ENCODE measurements around the gene RELN. TPM values are rescaled to one million over a fixed set of nuclear protein-coding genes. Genes with fewer than 3 reads are reported as not detected.
"Not testable (repeated sequence)": the region's sequence is repeated elsewhere in the genome, so short reads cannot be mapped to it uniquely, and the experiment has no call there.

RELN gene
- total RNA-seq, 1 experiment from 2014 or later = 4.3 TPM

- Mint-ChIP-seq H3K27ac (ENCODE audit: unreplicated experiment) (no peak overlapping the region), H3K4me1 (ENCODE audit: low read depth, unreplicated experiment) (peaks cover 6% of the 10 kb centered on the region), H3K27me3 (ENCODE audit: insufficient read depth, unreplicated experiment) (no peaks in the 10 kb centered on the region), H3K4me3 (ENCODE audit: unreplicated experiment) (no peak overlapping the region), H3K9me3 (ENCODE audit: unreplicated experiment) (no peaks in the 10 kb centered on the region), H3K36me3 (ENCODE audit: insufficient read depth, unreplicated experiment) (no peaks in the 10 kb centered on the region)
- no peak for DNase-seq
- no peak for TF ChIP-seq CTCF (IDR thresholded peaks at IDR 0.05; ENCODE audit: insufficient read depth in 1 of 2, low read depth in 1 of 2, low read length in 1 of 2, severe bottlenecking in 1 of 2, unreplicated experiment in 1 of 2)
- H3K4me3 ChIP-seq (ENCODE audit: low read depth, low read length) = no peak overlapping the region
- no TSS peak for BruUV-seq (replicated peaks)
- POLR2A ChIA-PET = no interaction called here
- CTCF ChIA-PET = no interaction called here
- H3K27me3 ChIP-seq (replicated peaks; ENCODE audit: control insufficient read depth, insufficient read depth, low read length) = no peaks in the 10 kb centered on the region
- intact Hi-C loops (cut with micrococcal nuclease; ENCODE audit: unreplicated experiment) = no loop called here
- no peaks in the 10 kb centered on the region for H3K36me3 ChIP-seq (ENCODE audit: control insufficient read depth, insufficient read depth, low read length)
- peaks cover 3% of the 10 kb centered on the region; the same call in 1 of the 2 replicates for H3K4me1 ChIP-seq
- no peaks in the 10 kb centered on the region; the same call in 1 of the 2 replicates for H3K9me3 ChIP-seq
These were observed 83.5 kb downstream of the RELN start for GRCh38 chr7:103905997-103906396.

DNA sequence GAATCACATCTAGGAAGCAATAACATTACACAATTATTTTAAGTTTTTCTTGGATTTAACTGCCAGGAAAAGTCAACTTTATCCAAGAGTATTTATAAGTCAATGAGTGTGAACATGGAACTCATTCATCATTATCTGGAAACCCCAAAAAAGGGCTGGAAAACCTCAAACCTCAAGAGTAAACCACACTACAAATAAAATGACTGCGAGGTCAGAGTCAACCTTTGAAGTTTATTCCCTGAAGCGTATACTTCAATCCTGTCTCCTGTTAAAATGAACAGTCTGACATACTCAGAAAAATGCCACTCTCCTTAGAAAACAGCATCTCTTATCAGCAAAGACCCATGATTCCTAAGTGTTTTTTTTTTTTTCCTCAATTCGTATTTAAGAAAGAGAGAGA lies 86.5 kb downstream of the RELN start:
- H3K27me3 ChIP-seq (replicated peaks; ENCODE audit: control insufficient read depth, insufficient read depth, low read length) = no peaks in the 10 kb centered on the region
- CTCF ChIA-PET = no interaction called here
- no peak for TF ChIP-seq CTCF (IDR thresholded peaks at IDR 0.05; ENCODE audit: insufficient read depth in 1 of 2, low read depth in 1 of 2, low read length in 1 of 2, severe bottlenecking in 1 of 2, unreplicated experiment in 1 of 2)
- H3K27ac Mint-ChIP-seq (ENCODE audit: unreplicated experiment) = no peak overlapping the region
- no peaks in the 10 kb centered on the region for H3K9me3 ChIP-seq
- intact Hi-C loops (cut with micrococcal nuclease; ENCODE audit: unreplicated experiment) = no loop called here
- no peaks in the 10 kb centered on the region for H3K36me3 ChIP-seq (ENCODE audit: control insufficient read depth, insufficient read depth, low read length)
- no peaks in the 10 kb centered on the region for H3K36me3 Mint-ChIP-seq (ENCODE audit: insufficient read depth, unreplicated experiment)
- no TSS peak for BruUV-seq (replicated peaks)
- no peak for DNase-seq
- no peaks in the 10 kb centered on the region for H3K27me3 Mint-ChIP-seq (ENCODE audit: insufficient read depth, unreplicated experiment)
- H3K4me3 Mint-ChIP-seq (ENCODE audit: unreplicated experiment) = no peak overlapping the region
- no peaks in the 10 kb centered on the region for H3K9me3 Mint-ChIP-seq (ENCODE audit: unreplicated experiment)
- peaks cover 6% of the 10 kb centered on the region for H3K4me1 Mint-ChIP-seq (ENCODE audit: low read depth, unreplicated experiment)
- H3K4me1 ChIP-seq = peaks cover 3% of the 10 kb centered on the region; the same call in 1 of the 2 replicates
- POLR2A ChIA-PET = no interaction called here
- no peak overlapping the region for H3K4me3 ChIP-seq (ENCODE audit: low read depth, low read length)

DNA sequence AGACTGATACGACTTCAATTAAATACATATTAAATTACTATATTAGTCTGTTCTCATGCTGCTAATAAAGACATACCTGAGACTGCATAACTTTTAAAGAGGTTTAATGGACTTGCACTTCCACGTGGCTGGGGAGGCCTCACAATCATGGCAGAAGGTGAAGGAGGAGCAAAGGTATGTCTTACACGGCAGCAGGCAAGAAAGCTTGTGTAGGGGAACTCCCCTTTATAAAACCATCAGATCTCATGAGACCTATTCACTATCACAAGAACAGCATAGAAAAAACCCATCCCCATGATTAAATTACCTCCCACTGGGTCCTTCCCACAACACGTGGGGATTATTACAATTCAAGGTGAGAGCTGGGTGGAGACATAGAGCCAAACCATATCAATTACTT lies 92.6 kb downstream of the RELN start:
- DNase-seq; H3K4me3 ChIP-seq (ENCODE audit: low read depth, low read length); H3K4me3 Mint-ChIP-seq (ENCODE audit: unreplicated experiment); H3K36me3 ChIP-seq (ENCODE audit: control insufficient read depth, insufficient read depth, low read length); H3K4me1 Mint-ChIP-seq (ENCODE audit: low read depth, unreplicated experiment); BruUV-seq (replicated peaks); H3K9me3 ChIP-seq; CTCF ChIA-PET; H3K4me1 ChIP-seq; POLR2A ChIA-PET; intact Hi-C loops (cut with micrococcal nuclease; ENCODE audit: unreplicated experiment); H3K36me3 Mint-ChIP-seq (ENCODE audit: insufficient read depth, unreplicated experiment); H3K27ac Mint-ChIP-seq (ENCODE audit: unreplicated experiment); H3K27me3 ChIP-seq (replicated peaks; ENCODE audit: control insufficient read depth, insufficient read depth, low read length); H3K27me3 Mint-ChIP-seq (ENCODE audit: insufficient read depth, unreplicated experiment): not testable (repeated sequence)
- H3K9me3 Mint-ChIP-seq (ENCODE audit: unreplicated experiment) = peaks cover 13% of the 10 kb centered on the region
